ENCODE measurements around the gene ANXA2R. TPM values are rescaled to one million over a fixed set of nuclear protein-coding genes. Genes with fewer than 3 reads are reported as not detected.

ANXA2R gene
- total and polyA plus RNA-seq, 2 of the 13 experiments (the other 11 are each of a cell fraction or from before 2014, with no cell fraction given): 0.95 to 1.3 TPM

GRCh38 chr5:43039471-43040286, 440 bp downstream of the ANXA2R start (continued):
- no peak; the same call in 1 of the 2 replicates for TF ChIP-seq ZNF646 (CRISPR knock-in tag; IDR thresholded peaks at IDR 0.05)
- TF ChIP-seq GATAD1 (CRISPR knock-in tag; IDR thresholded peaks at IDR 0.05): no peak; the same call in 1 of the 2 replicates
- no peak; the same call in 1 of the 2 replicates for TF ChIP-seq NFE2 (CRISPR knock-in tag; IDR thresholded peaks at IDR 0.05)
- peak; percentile 66; the same call in 1 of the 2 replicates for TF ChIP-seq SIN3A (IDR thresholded peaks at IDR 0.05; ENCODE audit: borderline replicate concordance, low read depth, low read length)
- TF ChIP-seq TBX2 (CRISPR knock-in tag; IDR thresholded peaks at IDR 0.05; ENCODE audit: borderline replicate concordance): 0 out of 2 replicates have a peak, but pooled peaks have one; percentile 26
- no peak for TF ChIP-seq HNF1B (CRISPR knock-in tag; IDR thresholded peaks at IDR 0.05)
- TF ChIP-seq ZBTB46 (CRISPR knock-in tag; IDR thresholded peaks at IDR 0.05; ENCODE audit: borderline replicate concordance): no peak
- no peak for TF ChIP-seq RFX5 (IDR thresholded peaks at IDR 0.05; ENCODE audit: low read depth, low read length)
- no peak for TF ChIP-seq SRSF9 (IDR thresholded peaks at IDR 0.05; ENCODE audit: borderline replicate concordance, insufficient read depth, low read depth, low read length, poor library complexity, severe bottlenecking)
- TF ChIP-seq ISL2 (CRISPR knock-in tag; IDR thresholded peaks at IDR 0.05): no peak
- peak; percentile 23 for TF ChIP-seq HDAC1 (CRISPR knock-in tag; IDR thresholded peaks at IDR 0.05)
- TF ChIP-seq ZHX1 (CRISPR knock-in tag; IDR thresholded peaks at IDR 0.05; ENCODE audit: low read depth): no peak
- TF ChIP-seq ZNF224 (CRISPR knock-in tag; IDR thresholded peaks at IDR 0.05): peak; percentile 76; the same call in 1 of the 2 replicates
